Adrenal gland (tissue), 12 donors: Measurements from ENCODE around the gene NUP98. TPM values are rescaled to one million over a fixed set of nuclear protein-coding genes. Genes with fewer than 3 reads are reported as not detected.
A peak's percentile ranks its signal among the peaks of the same experiment; 100 is the strongest.

Experiments
- DNase-seq, 7 donors: peaks; one replicate each; pipeline ENCODE4 v3.0.0-alpha.2; 2019 to 2020
- H3K27ac ChIP-seq, 5 donors: fragments of 200-600 bp; sonication (generic) in 4 of 5; 1 replicate in 3 of 5; 2 replicates in 2 of 5; pipeline versions ENCODE4 v1.5.1 to v1.8.0; 2016 to 2020; ENCODE audit warnings: mild to moderate bottlenecking in 1 of 5
- H3K27me3 ChIP-seq: fragments of 200-600 bp; 2 replicates; pipeline ENCODE4 v1.8.0; 2021
- H3K36me3 ChIP-seq, 2 donors: fragments of 200-600 bp; replicated peaks in 1 of 2; 1 replicate in 1 of 2; 2 replicates in 1 of 2; pipeline versions ENCODE4 v1.5.1 to v1.8.0; 2018 to 2022
- H3K4me1 ChIP-seq, 2 donors: fragments of 200-600 bp; replicated peaks in 1 of 2; 1 replicate in 1 of 2; 2 replicates in 1 of 2; pipeline versions ENCODE4 v1.5.1 to v1.8.0; 2018 to 2021
- H3K4me3 ChIP-seq, 4 donors: fragments of 200-600 bp; sonication (generic) in 3 of 4; one replicate each; pipeline ENCODE4 v1.5.1; 2016 to 2018
- H3K9me3 ChIP-seq, 3 donors: fragments of 200-600 bp; sonication (generic) in 1 of 3; replicated peaks in 1 of 3; 1 replicate in 2 of 3; 2 replicates in 1 of 3; pipeline versions ENCODE4 v1.5.1 to v1.8.0; 2016 to 2021
- CTCF ChIP-seq, 6 experiments: fragments of 450-650 bp in 4 of 6; fragments of 200-600 bp in 2 of 6; sonication (generic) in 1 of 6; IDR thresholded peaks; 1 replicate in 5 of 6; 2 replicates in 1 of 6; pipeline versions ENCODE4 v1.5.1 to v1.8.0; 2016 to 2021; ENCODE audit warnings: antibody characterized with exemption in 6 of 6, mild to moderate bottlenecking in 2 of 6, moderate library complexity in 1 of 6
- POLR2A ChIP-seq, 2 donors: fragments of 450-650 bp; IDR thresholded peaks; one replicate each; pipeline ENCODE4 v1.6.1; 2017; ENCODE audit warnings: antibody characterized with exemption in 2 of 2, mild to moderate bottlenecking in 2 of 2, moderate library complexity in 1 of 2
- WGBS, 4 donors: extraction: QIAGEN DNeasy Blood & Tissue Kit in 2 of 4; methylation state at CpG; one replicate each; pipeline versions ENCODE4 v1.1.5 to v1.1.7; 2013 to 2017; 5-methylcytosine and 5-hydroxymethylcytosine counted together
- intact Hi-C, 2 donors: fragments of 100-400 bp; cut with DNase I; formaldehyde crosslinking; loops; one replicate each; pipeline versions ENCODE4 v1.14.1 to v1.15.0; 2022 to 2023
- polyA plus RNA-seq, 3 donors: library from polyadenylated mRNA; stranded (reverse); fragments of 200-250 nt in 2 of 3; fragments of 350-450 nt in 1 of 3; fragmentation: Illumina TruSeq in 1 of 3; extraction: RNeasy Lipid Tissue Mini Kit (QIAGEN cat#74804) in 1 of 3; gene quantifications; one replicate each; pipeline ENCODE4 v1.2.3, GENCODE V29; 2013 to 2014
- total RNA-seq, 9 donors: library from RNA; depleted of rRNA in 4 of 9; stranded (reverse); fragments of >200 nt in 4 of 9; fragments of 120-200 nt in 1 of 9; fragmentation: NEBNext Ultra II Directional in 1 of 9; extraction: Animal tissue kit (Norgen Biotek cat#: 25700) in 1 of 9; gene quantifications; one replicate each; pipeline versions ENCODE4 v1.1.0 to v1.2.4, GENCODE V29; 2013 to 2023
- donor health status: healthy with polysubstance abuse.
- donor health status: Bipolar disorder and iron deficiency.
- donor health status: DM: yes; HTN: yes; CAD: no.
- donor health status: DM: no; HTN: no; CAD: no.
- donor health status: DM: no; HTN: no; CAD: no.
- donor health status: DM: yes; HTN: yes; CAD: no.

NUP98 gene
- total and polyA plus RNA-seq, 12 donors: 14.6 to 226 (median 56.9) TPM

DNA sequence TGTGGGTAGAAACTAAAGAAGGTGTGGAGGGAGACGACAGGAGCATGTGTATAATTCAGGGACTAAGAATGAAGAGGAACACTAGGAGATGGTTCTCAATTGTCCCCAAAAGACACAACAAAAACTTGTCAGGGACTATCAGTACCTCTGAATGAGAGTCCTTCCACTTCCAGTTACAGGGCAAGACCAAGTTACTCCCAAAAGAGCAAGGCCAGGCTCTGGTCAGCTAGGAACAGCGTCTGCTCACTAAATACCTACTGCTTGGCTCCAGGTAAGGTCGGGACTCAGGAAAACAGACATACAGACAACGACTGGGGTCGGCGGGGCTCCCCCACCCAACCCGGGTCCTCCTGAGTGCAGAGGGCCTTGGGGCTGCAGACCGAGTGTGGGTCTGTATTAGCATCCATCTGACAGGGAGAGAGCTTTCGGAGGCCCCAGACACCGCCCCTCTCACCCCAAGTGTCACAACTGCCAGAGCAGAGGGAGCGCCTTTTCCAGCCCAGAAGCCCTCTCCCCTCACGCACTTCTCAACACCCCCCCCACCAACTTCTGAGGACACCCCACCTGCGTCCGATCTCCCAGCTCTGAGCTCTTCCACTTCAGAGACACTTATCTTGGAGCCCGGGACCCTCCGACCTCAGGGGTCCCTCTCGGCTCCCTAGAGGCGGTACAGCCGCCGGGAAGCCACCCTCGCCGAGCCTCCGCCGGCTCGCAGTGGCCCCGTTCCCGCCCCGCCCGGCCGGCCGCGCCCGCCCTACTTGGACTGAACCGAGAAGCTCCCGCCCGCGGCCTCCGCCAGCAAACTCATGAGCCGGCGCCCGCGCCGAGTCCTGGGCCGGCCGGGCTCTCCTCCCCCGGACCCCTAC is 42.9 kb upstream of the NUP98 start:
- Histone ChIP-seq H3K4me1 (peaks cover 9 to 37% of the 10 kb centered on the region in 2 donors), H3K4me3 (peak overlapping the region; percentile 50 to 82 (median 71)), H3K9me3 (no peaks in the 10 kb centered on the region), H3K27me3 (no peaks in the 10 kb centered on the region), H3K27ac (peak overlapping the region; percentile 43 to 96 (median 89)), H3K36me3 (no peaks in the 10 kb centered on the region)
- TF ChIP-seq CTCF (IDR thresholded peaks at IDR 0.05): no peak
- peak in 1 of 2 donors; percentile 28 for TF ChIP-seq POLR2A (IDR thresholded peaks at IDR 0.05)
- WGBS, 4 donors: 2 to 52% (median 5%) methylated on average over 1 to 46 of the region's 46 CpGs
- intact Hi-C loops: no loop called here
- peak in 4 of 7 donors; percentile 34 to 75 (median 69) for DNase-seq

DNA sequence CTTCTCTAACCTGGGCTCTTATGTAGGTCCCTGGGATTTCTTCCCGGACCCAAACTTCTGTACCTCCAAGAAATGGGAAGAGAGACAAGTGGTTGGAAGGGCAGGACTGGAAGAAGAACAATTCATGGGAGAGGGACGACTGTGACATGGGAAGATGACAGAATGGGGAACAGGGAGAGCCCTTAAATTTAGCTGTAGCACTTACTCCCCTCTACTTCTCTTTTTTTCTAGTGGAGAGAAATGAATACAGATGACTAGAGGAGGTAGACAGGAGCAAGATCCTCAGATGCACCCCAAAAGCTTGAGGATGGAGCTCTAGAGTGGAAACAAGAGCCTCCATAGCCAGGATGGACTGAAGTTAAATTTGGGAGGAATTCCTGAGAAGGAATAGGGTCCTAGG is 41.1 kb upstream of the NUP98 start:
- H3K9me3 ChIP-seq: no peaks in the 10 kb centered on the region
- no peaks in the 10 kb centered on the region for H3K27me3 ChIP-seq
- peaks cover 19 to 54% of the 10 kb centered on the region in 2 donors for H3K4me1 ChIP-seq
- 75 to 82% (median 79%) methylated on average over 2 of the region's 2 CpGs for WGBS, 4 donors
- peak overlapping the region in 2 of 5 donors; percentile 52 to 62 for H3K27ac ChIP-seq
- intact Hi-C loops: no loop called here
- H3K4me3 ChIP-seq: peak overlapping the region in 1 of 4 donors; percentile 66
- no peak for DNase-seq
- no peaks in the 10 kb centered on the region for H3K36me3 ChIP-seq
- TF ChIP-seq POLR2A (IDR thresholded peaks at IDR 0.05): no peak
- no peak for TF ChIP-seq CTCF (IDR thresholded peaks at IDR 0.05)

DNA sequence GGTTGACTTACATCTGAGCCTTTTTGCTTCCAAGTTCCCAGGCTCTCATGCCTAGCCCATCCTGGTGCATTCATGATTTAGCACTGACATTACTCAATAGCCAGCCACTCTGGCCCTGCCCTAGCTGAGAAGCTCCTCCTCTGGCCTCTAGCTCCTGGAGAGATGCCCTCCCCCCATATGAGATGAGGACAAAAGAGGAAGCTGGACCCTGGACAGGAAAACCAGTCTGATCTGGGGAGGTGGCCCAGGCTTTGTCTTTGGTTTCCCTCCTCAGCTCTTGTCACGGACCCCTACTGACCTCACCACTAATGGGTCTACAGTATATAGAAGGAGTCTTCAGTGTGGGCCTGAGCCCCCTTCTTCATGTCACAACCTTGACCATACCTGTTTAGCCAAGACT is 40.4 kb upstream of the NUP98 start:
- Histone ChIP-seq H3K4me1 (peaks cover 23 to 61% of the 10 kb centered on the region in 2 donors), H3K9me3 (no peaks in the 10 kb centered on the region), H3K36me3 (no peaks in the 10 kb centered on the region), H3K4me3 (peak overlapping the region in 1 of 4 donors; percentile 3), H3K27ac (peak overlapping the region in 2 of 5 donors; percentile 52 to 62), H3K27me3 (no peaks in the 10 kb centered on the region)
- TF ChIP-seq CTCF (IDR thresholded peaks at IDR 0.05) (no peak), POLR2A (IDR thresholded peaks at IDR 0.05) (no peak)
- intact Hi-C loops: no loop called here
- peak in 6 of 7 donors; percentile 45 to 74 (median 61) for DNase-seq
- whole genome bisulfite sequencing, 4 donors: 48 to 100% (median 80%) methylated on average over 1 of the region's 1 CpG

GRCh38 chr11:3836903-3837302 is 39.5 kb upstream of the NUP98 start:
- 64 to 84% (median 77%) methylated on average over 3 to 5 of the region's 5 CpGs for WGBS, 4 donors
- TF ChIP-seq POLR2A (IDR thresholded peaks at IDR 0.05) (no peak), CTCF (IDR thresholded peaks at IDR 0.05) (no peak)
- Histone ChIP-seq H3K4me3 (peak overlapping the region in 1 of 4 donors; percentile 3), H3K36me3 (no peaks in the 10 kb centered on the region), H3K27ac (peak overlapping the region in 2 of 5 donors; percentile 17 to 57), H3K4me1 (peaks cover 30 to 69% of the 10 kb centered on the region in 2 donors), H3K27me3 (no peaks in the 10 kb centered on the region), H3K9me3 (no peaks in the 10 kb centered on the region)
- DNase-seq: peak in 4 of 7 donors; percentile 38 to 45 (median 42)
- intact Hi-C loops: no loop called here
